CMK (cell line): Measurements from ENCODE around the gene SMAD9.
"Not testable (repeated sequence)": the region's sequence is repeated elsewhere in the genome, so short reads cannot be mapped to it uniquely, and the experiment has no call there.

Source experiments
- DNase-seq: peaks from one replicate; pipeline ENCODE4 v3.0.0-alpha.2; 2010; ENCODE audit warnings: low read depth

Gene SMAD9

GRCh38 chr13:36910545-36910944 is 9.5 kb downstream of the SMAD9 start:
- no peak for DNase-seq

- DNase-seq = no peak
Measured at GRCh38 chr13:36907821-36908220, 12.2 kb downstream of the SMAD9 start.

GRCh38 chr13:36907266-36907665 is 12.8 kb downstream of the SMAD9 start:
- no peak for DNase-seq

- DNase-seq = no peak
Measured at GRCh38 chr13:36905944-36906343, 14.1 kb downstream of the SMAD9 start.

GRCh38 chr13:36903925-36904595 is 16.0 kb downstream of the SMAD9 start:
- no peak for DNase-seq

- DNase-seq = no peak
Measured at GRCh38 chr13:36897054-36897616, 22.9 kb downstream of the SMAD9 start.

GRCh38 chr13:36891752-36892151 is 28.3 kb downstream of the SMAD9 start:
- no peak for DNase-seq

GRCh38 chr13:36888645-36889044 is 31.4 kb downstream of the SMAD9 start:
- no peak for DNase-seq

GRCh38 chr13:36887758-36888521 is 32.1 kb downstream of the SMAD9 start:
- DNase-seq = no peak

GRCh38 chr13:36885901-36886300 is 34.1 kb downstream of the SMAD9 start:
- no peak for DNase-seq

GRCh38 chr13:36884235-36884634 is 35.8 kb downstream of the SMAD9 start:
- no peak for DNase-seq

- DNase-seq = no peak
Measured at GRCh38 chr13:36883824-36884223, 36.2 kb downstream of the SMAD9 start.

GRCh38 chr13:36883392-36883791 is 36.6 kb downstream of the SMAD9 start:
- DNase-seq = not testable (repeated sequence)

GRCh38 chr13:36882829-36883390 is 37.1 kb downstream of the SMAD9 start:
- no peak for DNase-seq

GRCh38 chr13:36880961-36881360 is 39.1 kb downstream of the SMAD9 start:
- DNase-seq = no peak

GRCh38 chr13:36879218-36879938 is 40.7 kb downstream of the SMAD9 start:
- DNase-seq = no peak

- no peak for DNase-seq
Measured at GRCh38 chr13:36875961-36876360, 44.1 kb downstream of the SMAD9 start.

GRCh38 chr13:36875431-36875830 is 44.6 kb downstream of the SMAD9 start:
- no peak for DNase-seq

- DNase-seq = no peak
Measured at GRCh38 chr13:36872621-36873020, 47.4 kb downstream of the SMAD9 start.

GRCh38 chr13:36870050-36870692 is 49.9 kb downstream of the SMAD9 start:
- no peak for DNase-seq

GRCh38 chr13:36866232-36866631 is 53.8 kb downstream of the SMAD9 start:
- no peak for DNase-seq

- DNase-seq = no peak
Measured at GRCh38 chr13:36865265-36865664, 54.8 kb downstream of the SMAD9 start.
